Liver (tissue), 9 donors: ENCODE measurements around the gene SNRNP48. TPM values are rescaled to one million over a fixed set of nuclear protein-coding genes. Genes with fewer than 3 reads are reported as not detected.

Source experiments
- DNase-seq: peaks from one replicate; pipeline ENCODE4 v3.0.0-alpha.2; 2017; ENCODE audit warnings: low spot score
- H3K27ac ChIP-seq, 2 donors: one replicate each; pipeline ENCODE4 v1.7.0; 2013; ENCODE audit warnings: inconsistent platforms in 2 of 2, low read length in 2 of 2, control low read depth in 1 of 2, low read depth in 1 of 2, mild to moderate bottlenecking in 1 of 2
- H3K27me3 ChIP-seq, 4 donors: one replicate each; pipeline versions ENCODE4 v1.6.1 to v1.7.0; 2013; ENCODE audit warnings: low read length in 3 of 4, inconsistent platforms in 1 of 4, mild to moderate bottlenecking in 1 of 4, moderate library complexity in 1 of 4; ENCODE audit not compliant: control insufficient read depth in 4 of 4, insufficient read depth in 4 of 4
- H3K36me3 ChIP-seq, 4 donors: one replicate each; pipeline versions ENCODE4 v1.6.1 to v1.7.0; 2013; ENCODE audit warnings: low read length in 3 of 4, mild to moderate bottlenecking in 3 of 4, low read depth in 1 of 4, moderate library complexity in 1 of 4; ENCODE audit not compliant: control insufficient read depth in 4 of 4, insufficient read depth in 3 of 4
- H3K4me1 ChIP-seq, 4 donors: one replicate each; pipeline versions ENCODE4 v1.6.1 to v1.7.0; 2013; ENCODE audit warnings: low read length in 3 of 4, mild to moderate bottlenecking in 3 of 4, moderate library complexity in 1 of 4; ENCODE audit not compliant: control insufficient read depth in 4 of 4, insufficient read depth in 4 of 4
- H3K4me3 ChIP-seq, 3 donors: one replicate each; pipeline versions ENCODE4 v1.6.1 to v1.7.0; 2013; ENCODE audit warnings: low read length in 3 of 3, control low read depth in 1 of 3, low read depth in 1 of 3, mild to moderate bottlenecking in 1 of 3
- H3K9ac ChIP-seq, 2 donors: one replicate each; pipeline ENCODE4 v1.7.0; 2013; ENCODE audit warnings: low read length in 2 of 2, mild to moderate bottlenecking in 2 of 2, moderate library complexity in 2 of 2, control low read depth in 1 of 2, low read depth in 1 of 2
- H3K9me3 ChIP-seq, 4 donors: one replicate each; pipeline versions ENCODE4 v1.6.1 to v1.7.0; 2013; ENCODE audit warnings: low read length in 3 of 4; ENCODE audit not compliant: control insufficient read depth in 4 of 4
- EGR1 ChIP-seq, 2 donors: IDR thresholded peaks; 2 replicates each; pipeline ENCODE4 v1.6.1; 2016 to 2018; ENCODE audit warnings: antibody characterized with exemption in 2 of 2, low read depth in 2 of 2
- FOXA1 ChIP-seq: IDR thresholded peaks from 2 replicates; pipeline ENCODE4 v1.6.1; 2016; ENCODE audit warnings: antibody characterized with exemption
- FOXA2 ChIP-seq: IDR thresholded peaks from 2 replicates; pipeline ENCODE4 v1.6.1; 2016; ENCODE audit warnings: antibody characterized with exemption
- GABPA ChIP-seq, 2 donors: IDR thresholded peaks in 1 of 2; conservative IDR thresholded peaks in 1 of 2; 2 replicates each; pipeline ENCODE4 v1.6.1; 2016; ENCODE audit warnings: antibody characterized with exemption in 2 of 2, mild to moderate bottlenecking in 1 of 2, moderate library complexity in 1 of 2
- HNF4A ChIP-seq, 2 donors: conservative IDR thresholded peaks; 2 replicates each; pipeline ENCODE4 v1.6.1; 2016; ENCODE audit warnings: antibody characterized with exemption in 2 of 2, mild to moderate bottlenecking in 2 of 2
- JUND ChIP-seq, 2 donors: IDR thresholded peaks; 2 replicates each; pipeline ENCODE4 v1.6.1; 2016; ENCODE audit warnings: antibody characterized with exemption in 2 of 2
- NR2F2 ChIP-seq: IDR thresholded peaks from 2 replicates; pipeline ENCODE4 v1.6.1; 2016; ENCODE audit warnings: antibody characterized with exemption
- RAD21 ChIP-seq, 2 donors: IDR thresholded peaks; 2 replicates each; pipeline ENCODE4 v1.6.1; 2016; ENCODE audit warnings: antibody characterized with exemption in 2 of 2, mild to moderate bottlenecking in 2 of 2
- SP1 ChIP-seq: IDR thresholded peaks from 2 replicates; pipeline ENCODE4 v1.6.1; 2018; ENCODE audit warnings: antibody characterized with exemption, mild to moderate bottlenecking
- TAF1 ChIP-seq: conservative IDR thresholded peaks from 2 replicates; pipeline ENCODE4 v1.6.1; 2016; ENCODE audit warnings: antibody characterized with exemption, mild to moderate bottlenecking
- YY1 ChIP-seq: IDR thresholded peaks from 2 replicates; pipeline ENCODE4 v1.6.1; 2016; ENCODE audit warnings: antibody characterized with exemption, mild to moderate bottlenecking
- WGBS: extraction: QIAGEN DNeasy Blood & Tissue Kit; methylation state at CpG from one replicate; pipeline ENCODE4 v1.1.7; 2013; 5-methylcytosine and 5-hydroxymethylcytosine counted together
- polyA plus RNA-seq, 2 donors: library from polyadenylated mRNA; stranded (reverse) in 1 of 2; unstranded in 1 of 2; fragments of 200-250 nt in 1 of 2; fragments of >200 nt in 1 of 2; fragmentation: Nextera tagmentation in 1 of 2; extraction: Ambion mirVana in 1 of 2; gene quantifications; one replicate each; pipeline versions ENCODE4 v1.2.1 to v1.2.3, GENCODE V29; 2013 to 2015
- total RNA-seq, 2 donors: library from RNA; depleted of rRNA; stranded (reverse); fragments of >200 nt; gene quantifications; one replicate each; pipeline ENCODE4 v1.2.3, GENCODE V29; 2014
- TF ChIP-seq, protein P1 (sequence below): fragments of 150-350 bp; IDR thresholded peaks from 2 replicates; pipeline ENCODE4 v1.5.1; 2017; ENCODE audit warnings: improper control_type of control experiment, low read depth, low read length; ENCODE audit not compliant: missing input control
- TF ChIP-seq, protein P2 (sequence below): IDR thresholded peaks from 2 replicates; pipeline ENCODE4 v1.6.1; 2016; ENCODE audit warnings: antibody characterized with exemption, mild to moderate bottlenecking
- TF ChIP-seq, protein P3 (sequence below): IDR thresholded peaks from 2 replicates; pipeline ENCODE4 v1.6.1; 2016; ENCODE audit warnings: antibody characterized with exemption
- TF ChIP-seq, protein P4 (sequence below): IDR thresholded peaks from 2 replicates; pipeline ENCODE4 v1.6.1; 2016; ENCODE audit warnings: antibody characterized with exemption
- donor health status: healthy.
- donor health status: healthy.
- donor health status: healthy.
- donor health status: healthy.
- donor health status: healthy.

Gene SNRNP48
- total and polyA plus RNA-seq, 4 donors = 5.0 to 9.7 (median 8.4) TPM

DNA sequence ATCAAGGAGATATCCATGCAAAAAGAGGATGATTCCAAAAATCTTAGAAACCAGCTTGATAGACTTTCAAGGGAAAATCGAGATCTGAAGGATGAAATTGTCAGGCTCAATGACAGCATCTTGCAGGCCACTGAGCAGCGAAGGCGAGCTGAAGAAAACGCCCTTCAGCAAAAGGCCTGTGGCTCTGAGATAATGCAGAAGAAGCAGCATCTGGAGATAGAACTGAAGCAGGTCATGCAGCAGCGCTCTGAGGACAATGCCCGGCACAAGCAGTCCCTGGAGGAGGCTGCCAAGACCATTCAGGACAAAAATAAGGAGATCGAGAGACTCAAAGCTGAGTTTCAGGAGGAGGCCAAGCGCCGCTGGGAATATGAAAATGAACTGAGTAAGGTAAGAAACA lies 10.1 kb upstream of the SNRNP48 start:
- DNase-seq = peak; percentile 52
- Histone ChIP-seq H3K9me3 (no peaks in the 10 kb centered on the region), H3K36me3 (peaks cover 18 to 78% (median 60%) of the 10 kb centered on the region in 4 donors), H3K27ac (no peak overlapping the region), H3K27me3 (no peaks in the 10 kb centered on the region), H3K4me1 (peaks cover 0 to 14% (median 11%) of the 10 kb centered on the region in 4 donors), H3K4me3 (no peak overlapping the region), H3K9ac (no peak overlapping the region)
- TF ChIP-seq TAF1 = no peak
- no peak for TF ChIP-seq FOXA2
- TF ChIP-seq YY1 = no peak
- no peak for TF ChIP-seq FOXA1
- no peak for TF ChIP-seq RAD21 (IDR thresholded peaks at IDR 0.05)
- TF ChIP-seq EGR1 (IDR thresholded peaks at IDR 0.05; ENCODE audit: low read depth in 2 of 2) = no peak
- TF ChIP-seq, protein P1, sequence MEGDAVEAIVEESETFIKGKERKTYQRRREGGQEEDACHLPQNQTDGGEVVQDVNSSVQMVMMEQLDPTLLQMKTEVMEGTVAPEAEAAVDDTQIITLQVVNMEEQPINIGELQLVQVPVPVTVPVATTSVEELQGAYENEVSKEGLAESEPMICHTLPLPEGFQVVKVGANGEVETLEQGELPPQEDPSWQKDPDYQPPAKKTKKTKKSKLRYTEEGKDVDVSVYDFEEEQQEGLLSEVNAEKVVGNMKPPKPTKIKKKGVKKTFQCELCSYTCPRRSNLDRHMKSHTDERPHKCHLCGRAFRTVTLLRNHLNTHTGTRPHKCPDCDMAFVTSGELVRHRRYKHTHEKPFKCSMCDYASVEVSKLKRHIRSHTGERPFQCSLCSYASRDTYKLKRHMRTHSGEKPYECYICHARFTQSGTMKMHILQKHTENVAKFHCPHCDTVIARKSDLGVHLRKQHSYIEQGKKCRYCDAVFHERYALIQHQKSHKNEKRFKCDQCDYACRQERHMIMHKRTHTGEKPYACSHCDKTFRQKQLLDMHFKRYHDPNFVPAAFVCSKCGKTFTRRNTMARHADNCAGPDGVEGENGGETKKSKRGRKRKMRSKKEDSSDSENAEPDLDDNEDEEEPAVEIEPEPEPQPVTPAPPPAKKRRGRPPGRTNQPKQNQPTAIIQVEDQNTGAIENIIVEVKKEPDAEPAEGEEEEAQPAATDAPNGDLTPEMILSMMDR = no peak
- TF ChIP-seq GABPA (IDR thresholded peaks at IDR 0.05 in 1 of 2, conservative IDR thresholded peaks at IDR 0.05 in 1 of 2) = no peak
- 96% methylated on average over 9 of the region's 9 CpGs for WGBS

DNA sequence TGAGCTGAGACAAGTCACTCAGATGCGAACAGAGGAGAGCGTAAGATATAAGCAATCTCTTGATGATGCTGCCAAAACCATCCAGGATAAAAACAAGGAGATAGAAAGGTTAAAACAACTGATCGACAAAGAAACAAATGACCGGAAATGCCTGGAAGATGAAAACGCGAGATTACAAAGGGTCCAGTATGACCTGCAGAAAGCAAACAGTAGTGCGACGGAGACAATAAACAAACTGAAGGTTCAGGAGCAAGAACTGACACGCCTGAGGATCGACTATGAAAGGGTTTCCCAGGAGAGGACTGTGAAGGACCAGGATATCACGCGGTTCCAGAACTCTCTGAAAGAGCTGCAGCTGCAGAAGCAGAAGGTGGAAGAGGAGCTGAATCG lies 9.5 kb upstream of the SNRNP48 start:
- TF ChIP-seq, protein P2, sequence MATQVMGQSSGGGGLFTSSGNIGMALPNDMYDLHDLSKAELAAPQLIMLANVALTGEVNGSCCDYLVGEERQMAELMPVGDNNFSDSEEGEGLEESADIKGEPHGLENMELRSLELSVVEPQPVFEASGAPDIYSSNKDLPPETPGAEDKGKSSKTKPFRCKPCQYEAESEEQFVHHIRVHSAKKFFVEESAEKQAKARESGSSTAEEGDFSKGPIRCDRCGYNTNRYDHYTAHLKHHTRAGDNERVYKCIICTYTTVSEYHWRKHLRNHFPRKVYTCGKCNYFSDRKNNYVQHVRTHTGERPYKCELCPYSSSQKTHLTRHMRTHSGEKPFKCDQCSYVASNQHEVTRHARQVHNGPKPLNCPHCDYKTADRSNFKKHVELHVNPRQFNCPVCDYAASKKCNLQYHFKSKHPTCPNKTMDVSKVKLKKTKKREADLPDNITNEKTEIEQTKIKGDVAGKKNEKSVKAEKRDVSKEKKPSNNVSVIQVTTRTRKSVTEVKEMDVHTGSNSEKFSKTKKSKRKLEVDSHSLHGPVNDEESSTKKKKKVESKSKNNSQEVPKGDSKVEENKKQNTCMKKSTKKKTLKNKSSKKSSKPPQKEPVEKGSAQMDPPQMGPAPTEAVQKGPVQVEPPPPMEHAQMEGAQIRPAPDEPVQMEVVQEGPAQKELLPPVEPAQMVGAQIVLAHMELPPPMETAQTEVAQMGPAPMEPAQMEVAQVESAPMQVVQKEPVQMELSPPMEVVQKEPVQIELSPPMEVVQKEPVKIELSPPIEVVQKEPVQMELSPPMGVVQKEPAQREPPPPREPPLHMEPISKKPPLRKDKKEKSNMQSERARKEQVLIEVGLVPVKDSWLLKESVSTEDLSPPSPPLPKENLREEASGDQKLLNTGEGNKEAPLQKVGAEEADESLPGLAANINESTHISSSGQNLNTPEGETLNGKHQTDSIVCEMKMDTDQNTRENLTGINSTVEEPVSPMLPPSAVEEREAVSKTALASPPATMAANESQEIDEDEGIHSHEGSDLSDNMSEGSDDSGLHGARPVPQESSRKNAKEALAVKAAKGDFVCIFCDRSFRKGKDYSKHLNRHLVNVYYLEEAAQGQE = no peak
- TF ChIP-seq RAD21 (IDR thresholded peaks at IDR 0.05) (no peak), GABPA (IDR thresholded peaks at IDR 0.05 in 1 of 2, conservative IDR thresholded peaks at IDR 0.05 in 1 of 2) (no peak), TAF1 (no peak), FOXA1 (no peak), FOXA2 (no peak), HNF4A (conservative IDR thresholded peaks at IDR 0.05) (no peak), JUND (IDR thresholded peaks at IDR 0.05) (no peak), EGR1 (IDR thresholded peaks at IDR 0.05; ENCODE audit: low read depth in 2 of 2) (no peak), SP1 (no peak), NR2F2 (no peak)
- TF ChIP-seq, protein P1 = no peak
- TF ChIP-seq, protein P3, sequence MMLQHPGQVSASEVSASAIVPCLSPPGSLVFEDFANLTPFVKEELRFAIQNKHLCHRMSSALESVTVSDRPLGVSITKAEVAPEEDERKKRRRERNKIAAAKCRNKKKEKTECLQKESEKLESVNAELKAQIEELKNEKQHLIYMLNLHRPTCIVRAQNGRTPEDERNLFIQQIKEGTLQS = no peak
- TF ChIP-seq, protein P4, sequence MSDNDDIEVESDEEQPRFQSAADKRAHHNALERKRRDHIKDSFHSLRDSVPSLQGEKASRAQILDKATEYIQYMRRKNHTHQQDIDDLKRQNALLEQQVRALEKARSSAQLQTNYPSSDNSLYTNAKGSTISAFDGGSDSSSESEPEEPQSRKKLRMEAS = no peak
- Histone ChIP-seq H3K4me1 (peaks cover 0 to 14% (median 11%) of the 10 kb centered on the region in 4 donors), H3K9ac (no peak overlapping the region), H3K27me3 (no peaks in the 10 kb centered on the region), H3K9me3 (no peaks in the 10 kb centered on the region), H3K36me3 (peaks cover 15 to 75% (median 56%) of the 10 kb centered on the region in 4 donors), H3K27ac (no peak overlapping the region), H3K4me3 (no peak overlapping the region)
- WGBS = 80% methylated on average over 13 of the region's 13 CpGs
- DNase-seq = no peak
